Lower leg skin (tissue), 4 donors: ENCODE results near the gene PPP1R12C. TPM values are rescaled to one million over a fixed set of nuclear protein-coding genes. Genes with fewer than 3 reads are reported as not detected.

Experiments used
- DNase-seq, 2 donors: peaks; one replicate each; pipeline ENCODE4 v3.0.0-alpha.2; 2019; ENCODE audit warnings: low spot score in 2 of 2
- H3K4me3 ChIP-seq: fragments of 200-600 bp; sonication (generic); 2 replicates; pipeline ENCODE4 v1.5.1; 2017; ENCODE audit warnings: mild to moderate bottlenecking, low read depth; ENCODE audit not compliant: poor library complexity, severe bottlenecking
- CTCF ChIP-seq, 3 donors: fragments of 450-650 bp; IDR thresholded peaks; one replicate each; pipeline ENCODE4 v1.5.1; 2016; ENCODE audit warnings: antibody characterized with exemption in 3 of 3, mild to moderate bottlenecking in 3 of 3, moderate library complexity in 2 of 3
- POLR2A ChIP-seq, 2 donors: fragments of 450-650 bp; IDR thresholded peaks; one replicate each; pipeline ENCODE4 v1.6.1; 2016 to 2017; ENCODE audit warnings: antibody characterized with exemption in 2 of 2, mild to moderate bottlenecking in 1 of 2, moderate library complexity in 1 of 2
- WGBS, 2 donors: methylation state at CpG; one replicate each; pipeline ENCODE4 v1.1.5; 2018; 5-methylcytosine and 5-hydroxymethylcytosine counted together
- intact Hi-C: fragments of 100-400 bp; cut with DNase I; formaldehyde crosslinking; loops from one replicate; pipeline ENCODE4 v1.15.0; 2023; ENCODE audit warnings: low total_unique reads
- total RNA-seq, 4 donors: library from RNA; depleted of rRNA; stranded (reverse); fragments of >200 nt; gene quantifications; one replicate each; pipeline ENCODE4 v1.1.0, GENCODE V29; 2016

PPP1R12C gene
- total RNA-seq, 4 donors from 2014 or later = 55.5 to 103 (median 79.4) TPM

DNA sequence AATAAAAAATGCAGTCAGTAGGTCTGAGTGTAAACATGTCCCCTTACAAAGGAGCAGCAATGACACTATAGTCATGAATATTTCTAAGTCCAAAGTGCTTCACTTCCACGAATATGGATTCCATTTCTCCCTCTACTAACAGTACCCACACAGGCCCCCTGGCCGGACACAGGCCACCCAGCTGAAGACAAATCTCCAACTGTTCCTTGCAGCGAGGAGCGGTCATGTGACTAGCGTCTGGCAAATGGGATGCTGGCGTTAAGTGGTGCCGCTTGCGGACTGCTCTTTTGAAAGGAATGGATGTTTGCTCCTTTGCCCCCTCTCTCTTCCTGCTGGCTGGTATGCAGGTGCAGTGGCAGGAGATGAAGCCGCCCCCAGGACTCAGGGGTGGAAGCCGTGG lies 16.2 kb downstream of the PPP1R12C start:
- no peak for TF ChIP-seq POLR2A (IDR thresholded peaks at IDR 0.05)
- TF ChIP-seq CTCF (IDR thresholded peaks at IDR 0.05) = no peak
- intact Hi-C loops = no loop called here
- no peak overlapping the region for H3K4me3 ChIP-seq
- 85% methylated on average over 10 of the region's 10 CpGs for WGBS, 2 donors
- no peak for DNase-seq

DNA sequence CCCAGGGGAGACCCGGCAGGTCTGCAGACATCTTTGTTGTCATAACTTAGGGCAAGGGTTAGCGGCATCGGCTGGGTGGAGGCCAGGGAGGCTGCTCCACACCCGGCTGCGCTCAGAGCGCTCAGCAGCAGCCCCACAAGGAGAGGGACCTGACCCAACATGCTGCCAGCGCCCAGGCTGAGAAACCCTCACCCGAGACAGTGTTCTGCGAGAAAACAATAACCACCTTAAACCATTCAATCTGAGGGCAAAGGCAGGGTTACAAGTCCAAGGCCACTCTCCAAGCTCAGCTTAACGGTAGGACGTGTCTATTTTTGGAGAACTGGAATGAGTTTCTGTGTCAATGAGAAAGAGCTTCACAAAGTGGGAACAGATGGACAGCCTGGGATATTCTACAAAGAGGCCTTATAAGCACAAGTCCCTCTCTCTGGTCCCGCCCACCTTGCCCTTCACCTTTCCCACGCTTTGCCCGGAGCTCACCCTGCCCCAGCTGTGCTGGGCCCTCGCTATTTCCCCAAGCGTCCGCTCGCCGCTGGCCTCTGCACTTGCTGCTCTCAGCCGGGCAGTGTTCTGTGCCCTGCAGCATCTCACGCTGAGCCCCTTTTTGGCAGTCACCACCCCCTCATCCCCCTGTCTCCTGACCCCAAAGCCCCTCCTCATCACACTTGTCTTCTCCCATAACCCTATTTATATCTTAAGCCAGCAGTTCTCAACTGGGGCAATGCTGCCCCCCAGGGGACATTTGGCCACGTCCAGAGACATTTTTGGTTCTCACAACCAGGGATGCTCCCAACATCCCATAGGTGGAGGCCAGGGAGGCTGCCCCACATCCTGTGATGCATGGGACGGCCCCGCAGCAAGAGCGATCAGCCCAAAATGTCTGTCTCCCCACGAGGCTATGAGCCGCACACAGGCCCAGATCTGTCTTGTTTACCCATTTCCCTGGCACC lies 17.6 kb downstream of the PPP1R12C start:
- intact Hi-C loops = no loop called here
- no peak overlapping the region for H3K4me3 ChIP-seq
- 78 to 82% methylated on average over 27 of the region's 27 CpGs for WGBS, 2 donors
- no peak for TF ChIP-seq POLR2A (IDR thresholded peaks at IDR 0.05)
- no peak for DNase-seq

DNA sequence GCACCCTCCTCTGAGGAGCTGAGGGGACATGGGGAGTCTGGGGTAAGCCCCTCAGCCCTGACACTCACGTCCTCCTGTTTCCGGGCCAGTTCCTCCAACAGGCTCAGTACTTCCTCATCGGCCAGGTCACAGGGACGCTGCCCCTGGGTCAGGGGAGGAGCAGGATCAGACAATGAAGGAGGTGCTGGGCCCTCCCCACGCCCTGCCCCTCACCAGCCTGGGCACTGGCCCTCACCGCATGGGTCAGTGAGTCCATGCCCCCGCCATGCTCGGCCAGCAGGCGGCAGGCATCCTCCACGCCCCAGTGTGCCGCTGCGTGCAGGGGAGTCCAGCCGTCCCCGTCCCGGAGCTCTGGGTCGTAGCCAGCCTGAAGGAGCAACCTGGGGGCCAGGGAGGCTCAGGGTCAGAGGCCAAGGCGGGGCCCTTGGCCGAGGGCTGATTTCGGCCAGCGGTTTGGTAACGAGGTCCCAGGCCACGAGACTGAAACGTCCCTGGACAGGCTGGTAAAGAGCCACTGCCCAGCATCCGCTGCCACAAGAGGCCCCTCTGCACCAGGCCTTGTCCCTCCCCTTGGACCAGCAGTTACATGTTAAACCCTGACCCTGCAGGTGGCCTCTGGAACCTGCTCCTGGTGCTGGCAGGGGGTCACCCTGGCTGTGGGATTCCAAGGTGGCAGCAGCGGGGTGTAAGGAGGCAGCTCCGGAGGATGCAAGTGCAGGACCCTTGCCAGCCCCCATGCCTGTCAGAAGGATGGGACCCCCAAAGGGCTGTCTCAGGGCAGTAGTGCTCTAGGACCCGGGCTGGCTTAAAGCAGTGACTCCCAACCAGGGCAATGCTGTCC lies 18.5 kb downstream of the PPP1R12C start:
- DNase-seq = no peak
- H3K4me3 ChIP-seq = no peak overlapping the region
- intact Hi-C loops = no loop called here
- TF ChIP-seq CTCF (IDR thresholded peaks at IDR 0.05) (no peak), POLR2A (IDR thresholded peaks at IDR 0.05) (no peak)
- WGBS, 2 donors = 78 to 85% methylated on average over 21 to 23 of the region's 27 CpGs

DNA sequence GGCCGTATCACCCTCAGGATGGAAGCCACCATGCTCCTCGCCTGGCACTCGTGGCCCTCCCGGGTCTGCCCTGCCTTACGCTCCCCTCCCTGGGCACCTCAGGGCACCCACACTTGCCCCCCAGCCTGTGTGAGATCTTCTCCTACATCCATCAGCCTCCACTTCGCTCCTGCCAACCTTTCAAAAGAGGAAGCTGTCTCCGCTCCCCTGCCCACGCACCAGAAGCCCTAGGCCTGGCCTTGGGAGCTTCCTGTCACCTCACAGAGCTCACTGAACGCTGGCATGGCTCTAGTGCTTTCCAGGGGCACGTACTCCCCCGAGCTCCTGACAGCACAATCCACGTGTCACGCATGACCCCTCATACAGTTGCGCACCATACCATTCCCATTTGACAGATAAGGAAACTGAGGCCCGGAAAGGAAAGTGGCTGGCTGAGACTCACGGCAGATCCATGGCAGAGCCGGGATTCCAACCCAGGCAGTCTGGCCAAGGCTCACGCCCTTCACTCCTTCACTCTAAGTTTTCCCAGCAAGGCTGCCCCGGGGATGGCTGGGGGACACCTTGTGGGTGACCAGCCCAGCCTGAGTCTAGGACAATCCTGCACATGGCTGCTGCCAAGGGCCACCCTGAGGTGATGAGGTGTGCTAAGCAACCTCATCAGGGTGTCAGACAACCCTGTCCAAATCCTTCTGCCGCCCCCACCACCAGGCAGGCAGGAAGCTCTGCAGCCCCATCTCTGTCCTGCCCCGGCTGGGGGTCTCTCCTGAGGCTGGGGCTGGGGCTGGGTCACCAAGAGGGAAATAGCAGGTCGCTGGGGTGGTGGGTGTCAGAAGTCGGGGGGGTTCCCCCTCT lies 19.3 kb downstream of the PPP1R12C start:
- no peak for DNase-seq
- no peak for TF ChIP-seq CTCF (IDR thresholded peaks at IDR 0.05)
- TF ChIP-seq POLR2A (IDR thresholded peaks at IDR 0.05) = no peak
- 93 to 95% methylated on average over 21 to 23 of the region's 23 CpGs for WGBS, 2 donors
- H3K4me3 ChIP-seq = no peak overlapping the region
- intact Hi-C loops = no loop called here

- intact Hi-C loops = no loop called here
- WGBS, 2 donors = 82 to 86% methylated on average over 20 to 23 of the region's 23 CpGs
- DNase-seq = no peak
- TF ChIP-seq CTCF (IDR thresholded peaks at IDR 0.05) (no peak), POLR2A (IDR thresholded peaks at IDR 0.05) (no peak)
- no peak overlapping the region for H3K4me3 ChIP-seq
Observed at GRCh38 chr19:55096061-55096701, 21.3 kb downstream of the PPP1R12C start.
